Neural progenitor cell (in vitro differentiated cells): ENCODE measurements around the gene FXYD4. TPM values are rescaled to one million over a fixed set of nuclear protein-coding genes. Genes with fewer than 3 reads are reported as not detected.

Experiments used
- DNase-seq: peaks from one replicate; pipeline ENCODE4 v3.0.0-alpha.2; 2016; ENCODE audit warnings: low spot score
- H2AFZ ChIP-seq: fragments of 200-600 bp; sonication (generic); replicated peaks from 2 replicates; pipeline ENCODE4 v1.6.1; 2016; ENCODE audit warnings: antibody characterized with exemption
- H3F3A ChIP-seq: fragments of 200-600 bp; sonication (generic); 2 replicates; pipeline ENCODE4 v1.6.1; 2016; ENCODE audit warnings: antibody characterized with exemption, low read depth
- H3K27ac ChIP-seq: fragments of 200-600 bp; sonication (generic); 2 replicates; pipeline ENCODE4 v1.5.1; 2016; ENCODE audit warnings: mild to moderate bottlenecking
- H3K27me3 ChIP-seq: fragments of 200-600 bp; sonication (generic); 2 replicates; pipeline ENCODE4 v1.6.1; 2016; ENCODE audit warnings: mild to moderate bottlenecking, moderate library complexity
- H3K36me3 ChIP-seq: fragments of 200-600 bp; sonication (generic); 2 replicates; pipeline ENCODE4 v1.5.1; 2016
- H3K4me1 ChIP-seq: fragments of 200-600 bp; sonication (generic); 2 replicates; pipeline ENCODE4 v1.6.1; 2016; ENCODE audit warnings: mixed run types
- H3K4me2 ChIP-seq: fragments of 200-600 bp; sonication (generic); 2 replicates; pipeline ENCODE4 v1.6.1; 2016
- H3K4me3 ChIP-seq: fragments of 200-600 bp; sonication (generic); 2 replicates; pipeline ENCODE4 v1.5.1; 2016
- H3K79me2 ChIP-seq: fragments of 200-600 bp; sonication (generic); 2 replicates; pipeline ENCODE4 v1.6.1; 2016; ENCODE audit warnings: low read depth
- H3K9ac ChIP-seq: fragments of 200-600 bp; sonication (generic); 2 replicates; pipeline ENCODE4 v1.6.1; 2016
- H3K9me3 ChIP-seq: fragments of 200-600 bp; sonication (generic); 2 replicates; pipeline ENCODE4 v1.5.1; 2016; ENCODE audit warnings: low read depth
- H4K20me1 ChIP-seq: fragments of 200-600 bp; sonication (generic); 2 replicates; pipeline ENCODE4 v1.6.1; 2016; ENCODE audit warnings: low read depth
- H3K27ac Mint-ChIP-seq: 3 replicates; pipeline ENCODE4 v1.8.0; 2021; ENCODE audit warnings: mixed read lengths
- H3K27me3 Mint-ChIP-seq: 2 replicates; pipeline ENCODE4 v1.8.0; 2022; ENCODE audit warnings: low read depth, mild to moderate bottlenecking, inconsistent platforms, moderate library complexity, mixed read lengths; ENCODE audit not compliant: insufficient read depth
- H3K36me3 Mint-ChIP-seq: 3 replicates; pipeline ENCODE4 v1.8.0; 2021; ENCODE audit warnings: mixed read lengths
- H3K4me1 Mint-ChIP-seq: 3 replicates; pipeline ENCODE4 v1.8.0; 2021; ENCODE audit warnings: mixed read lengths
- H3K4me3 Mint-ChIP-seq: 3 replicates; pipeline ENCODE4 v1.8.0; 2021; ENCODE audit warnings: mild to moderate bottlenecking, moderate library complexity, mixed read lengths
- H3K9me3 Mint-ChIP-seq: 3 replicates; pipeline ENCODE4 v1.8.0; 2020; ENCODE audit warnings: mixed read lengths
- CTCF ChIP-seq: fragments of 200-600 bp; sonication (generic); IDR thresholded peaks from 2 replicates; pipeline ENCODE4 v1.5.1; 2017; ENCODE audit warnings: antibody characterized with exemption, mild to moderate bottlenecking
- EZH2 ChIP-seq: fragments of 200-600 bp; sonication (generic); IDR thresholded peaks from 2 replicates; pipeline ENCODE4 v1.6.1; 2017; ENCODE audit warnings: antibody characterized with exemption, mild to moderate bottlenecking, moderate library complexity
- EZH2phosphoT487 ChIP-seq: fragments of 200-600 bp; sonication (generic); IDR thresholded peaks from 2 replicates; pipeline ENCODE4 v1.6.1; 2017; ENCODE audit warnings: antibody characterized with exemption
- total RNA-seq: library from RNA; depleted of rRNA; stranded (reverse); fragments of >200 nt; gene quantifications from 2 replicates; pipeline ENCODE4 v1.2.3, GENCODE V29; 2015; ENCODE audit warnings: low replicate concordance

Gene FXYD4
- total RNA-seq, 1 donor from 2014 or later = not detected

- no peaks in the 10 kb centered on the region for H3K79me2 ChIP-seq
- H3K9me3 Mint-ChIP-seq = no peaks in the 10 kb centered on the region
- no peaks in the 10 kb centered on the region for H3K36me3 Mint-ChIP-seq
- no peak overlapping the region for H2AFZ ChIP-seq
- peaks cover 22% of the 10 kb centered on the region for H3K4me1 ChIP-seq
- peaks cover 6% of the 10 kb centered on the region for H3K27me3 Mint-ChIP-seq
- no peak overlapping the region for H3K4me2 ChIP-seq
- no peak for DNase-seq
- no peak overlapping the region for H3K27ac ChIP-seq
- H3K4me1 Mint-ChIP-seq = peaks cover 18% of the 10 kb centered on the region
- peaks cover 16% of the 10 kb centered on the region for H3F3A ChIP-seq
- no peak overlapping the region for H3K4me3 Mint-ChIP-seq
- TF ChIP-seq EZH2 (no peak), EZH2phosphoT487 (no peak), CTCF (no peak)
- no peaks in the 10 kb centered on the region for H3K9me3 ChIP-seq
- no peak overlapping the region for H3K4me3 ChIP-seq
- H3K27ac Mint-ChIP-seq = no peak overlapping the region
- no peak overlapping the region for H3K9ac ChIP-seq
- H3K36me3 ChIP-seq = no peaks in the 10 kb centered on the region
- H3K27me3 ChIP-seq = no peaks in the 10 kb centered on the region
- H4K20me1 ChIP-seq = no peaks in the 10 kb centered on the region
Measured at GRCh38 chr10:43376046-43376635, 4.7 kb downstream of the FXYD4 start.

GRCh38 chr10:43376828-43377423 is 5.5 kb downstream of the FXYD4 start:
- H3K4me3 Mint-ChIP-seq = no peak overlapping the region
- no peak overlapping the region for H3K4me3 ChIP-seq

GRCh38 chr10:43377424-43377883 is 6.0 kb downstream of the FXYD4 start:
- peak; percentile 44 for TF ChIP-seq CTCF
- no peak for TF ChIP-seq EZH2phosphoT487
- Mint-ChIP-seq H3K27me3 (peaks cover 6% of the 10 kb centered on the region), H3K9me3 (no peaks in the 10 kb centered on the region), H3K36me3 (no peaks in the 10 kb centered on the region), H3K4me3 (no peak overlapping the region), H3K4me1 (peaks cover 18% of the 10 kb centered on the region), H3K27ac (no peak overlapping the region)
- H3K9ac ChIP-seq = no peak overlapping the region
- H3F3A ChIP-seq = peaks cover 13% of the 10 kb centered on the region
- no peaks in the 10 kb centered on the region for H4K20me1 ChIP-seq
- no peak overlapping the region for H2AFZ ChIP-seq
- DNase-seq = peak; percentile 62
- H3K27me3 ChIP-seq = no peaks in the 10 kb centered on the region
- H3K36me3 ChIP-seq = no peaks in the 10 kb centered on the region
- H3K9me3 ChIP-seq = no peaks in the 10 kb centered on the region
- peaks cover 21% of the 10 kb centered on the region for H3K4me1 ChIP-seq
- H3K79me2 ChIP-seq = no peaks in the 10 kb centered on the region
- H3K4me3 ChIP-seq = no peak overlapping the region
- H3K27ac ChIP-seq = no peak overlapping the region
- no peak overlapping the region for H3K4me2 ChIP-seq

More at GRCh38 chr10:43376828-43377423, 5.5 kb downstream of the FXYD4 start:
- H3K4me1 ChIP-seq = peaks cover 22% of the 10 kb centered on the region
- no peak overlapping the region for H3K4me2 ChIP-seq
- no peak for TF ChIP-seq EZH2phosphoT487
- no peak for TF ChIP-seq CTCF
- TF ChIP-seq EZH2 = no peak
- peaks cover 6% of the 10 kb centered on the region for H3K27me3 Mint-ChIP-seq
- H3K36me3 ChIP-seq = no peaks in the 10 kb centered on the region
- no peaks in the 10 kb centered on the region for H3K9me3 Mint-ChIP-seq
- H4K20me1 ChIP-seq = no peaks in the 10 kb centered on the region
- no peak overlapping the region for H2AFZ ChIP-seq
- no peak overlapping the region for H3K27ac ChIP-seq
- H3F3A ChIP-seq = peaks cover 16% of the 10 kb centered on the region
- H3K9ac ChIP-seq = no peak overlapping the region
- no peaks in the 10 kb centered on the region for H3K36me3 Mint-ChIP-seq
- H3K27ac Mint-ChIP-seq = no peak overlapping the region
- no peaks in the 10 kb centered on the region for H3K79me2 ChIP-seq
- peaks cover 18% of the 10 kb centered on the region for H3K4me1 Mint-ChIP-seq
- no peaks in the 10 kb centered on the region for H3K9me3 ChIP-seq
- H3K27me3 ChIP-seq = no peaks in the 10 kb centered on the region
- DNase-seq = no peak
